NOMO-1 (cell line): Measurements from ENCODE around the gene PRKG1.

Experiments used
- DNase-seq, 2 experiments: peaks; one replicate each; lab custom pipeline; 2025; ENCODE audit not compliant: unreplicated experiment in 2 of 2; lab: John Stamatoyannopoulos, UW

The PRKG1 gene

GRCh38 chr10:51838471-51838870 is 764.2 kb downstream of the PRKG1 start:
- DNase-seq = no peak

GRCh38 chr10:51843966-51844365 is 769.7 kb downstream of the PRKG1 start:
- DNase-seq = no peak

- no peak for DNase-seq
These were observed 772.7 kb downstream of the PRKG1 start for GRCh38 chr10:51846856-51847506.

GRCh38 chr10:51852297-51852696 is 778.0 kb downstream of the PRKG1 start:
- DNase-seq = no peak

- no peak for DNase-seq
These were observed 783.0 kb downstream of the PRKG1 start for GRCh38 chr10:51857305-51857704.

GRCh38 chr10:51860257-51860656 is 786.0 kb downstream of the PRKG1 start:
- DNase-seq = peak in 1 of 2 experiments; percentile 2

- no peak for DNase-seq
These were observed 786.8 kb downstream of the PRKG1 start for GRCh38 chr10:51861051-51861450.

- DNase-seq = no peak
These were observed 787.4 kb downstream of the PRKG1 start for GRCh38 chr10:51861731-51862130.

GRCh38 chr10:51862149-51862548 is 787.9 kb downstream of the PRKG1 start:
- DNase-seq = no peak

- DNase-seq = no peak
These were observed 793.7 kb downstream of the PRKG1 start for GRCh38 chr10:51867956-51868355.

GRCh38 chr10:51874131-51874530 is 799.8 kb downstream of the PRKG1 start:
- DNase-seq = no peak

GRCh38 chr10:51875610-51876009 is 801.3 kb downstream of the PRKG1 start:
- DNase-seq = no peak

- no peak for DNase-seq
These were observed 802.2 kb downstream of the PRKG1 start for GRCh38 chr10:51876503-51876902.

- DNase-seq = no peak
These were observed 802.7 kb downstream of the PRKG1 start for GRCh38 chr10:51876979-51877378.

- no peak for DNase-seq
These were observed 803.3 kb downstream of the PRKG1 start for GRCh38 chr10:51877636-51878035.

GRCh38 chr10:51878695-51879094 is 804.4 kb downstream of the PRKG1 start:
- DNase-seq = no peak

GRCh38 chr10:51879238-51879637 is 805.0 kb downstream of the PRKG1 start:
- no peak for DNase-seq

GRCh38 chr10:51881213-51881612 is 806.9 kb downstream of the PRKG1 start:
- DNase-seq = no peak

- DNase-seq = no peak
These were observed 812.3 kb downstream of the PRKG1 start for GRCh38 chr10:51886438-51887068.

GRCh38 chr10:51888263-51888662 is 814.0 kb downstream of the PRKG1 start:
- no peak for DNase-seq

- no peak for DNase-seq
These were observed 818.0 kb downstream of the PRKG1 start for GRCh38 chr10:51892313-51892712.

GRCh38 chr10:51892965-51893658 is 818.8 kb downstream of the PRKG1 start:
- DNase-seq = no peak
